HG02610 (cell line): Measurements from ENCODE around the gene PDE4D.
"Not testable (repeated sequence)": the region's sequence is repeated elsewhere in the genome, so short reads cannot be mapped to it uniquely, and the experiment has no call there.

ENCODE experiments used
- ATAC-seq: cut with Tn5 transposase; IDR thresholded peaks from one replicate; pipeline ENCODE4 v1.9.1; 2021; ENCODE audit warnings: mild to moderate bottlenecking, moderate library complexity; ENCODE audit not compliant: unreplicated experiment

PDE4D gene

DNA sequence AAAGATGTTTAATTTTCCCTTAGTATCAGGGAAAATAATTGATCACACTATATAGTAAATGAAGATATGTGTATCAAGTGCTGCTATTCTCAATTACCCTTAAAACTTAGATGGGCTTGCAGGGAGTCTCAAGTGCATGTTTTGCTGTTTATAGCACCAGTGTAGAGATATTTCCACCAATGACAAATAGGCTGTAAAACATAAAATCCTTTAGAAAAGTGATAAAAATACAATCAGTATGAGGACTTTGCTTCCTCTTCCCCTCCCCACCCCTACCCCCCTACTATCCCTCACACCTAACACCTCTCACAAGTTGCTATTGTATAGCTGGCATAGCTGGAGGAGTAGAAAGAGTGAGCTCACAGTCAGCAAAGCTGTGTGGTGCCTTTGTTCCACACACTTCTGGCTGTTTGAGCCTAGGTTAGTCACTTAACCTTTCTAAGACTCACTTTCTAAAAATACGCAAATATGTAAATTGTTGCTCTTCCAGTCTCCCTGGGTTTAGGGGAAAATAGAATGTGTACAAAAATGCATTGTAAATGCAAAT is 93.1 kb downstream of the PDE4D start:
- ATAC-seq, result peak; percentile 4

DNA sequence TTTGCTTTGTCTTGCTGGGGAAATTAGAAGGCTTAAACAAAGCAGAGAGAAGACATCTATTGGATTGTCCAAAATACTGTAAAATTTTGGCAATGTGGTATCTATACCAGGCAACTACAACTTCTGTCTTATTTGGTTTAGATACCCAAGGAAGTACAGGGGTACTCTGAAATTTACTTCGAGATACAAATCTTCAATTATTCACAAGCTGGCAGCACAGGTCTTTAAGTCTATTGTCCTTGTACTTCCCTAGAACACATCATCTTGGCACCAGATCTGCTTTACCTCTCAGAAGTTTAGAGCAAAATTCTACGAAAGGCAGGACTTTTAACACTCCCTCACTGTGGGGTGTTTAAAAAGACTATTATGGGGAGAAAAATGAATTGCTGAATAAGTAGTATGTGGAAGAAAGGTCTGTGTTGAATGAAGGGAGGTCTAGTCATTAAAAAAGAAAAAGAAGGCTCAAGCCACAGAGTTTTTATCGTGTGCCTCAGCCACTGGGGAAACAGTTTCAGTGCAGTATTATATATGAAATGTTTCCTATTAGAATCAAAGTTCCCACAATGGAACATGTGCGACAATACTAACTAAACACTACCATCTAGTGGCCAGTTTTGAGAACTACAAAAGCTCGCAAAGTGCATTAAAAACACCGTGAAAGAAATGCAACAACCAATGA is 93.7 kb downstream of the PDE4D start:
- peak; percentile 45 for ATAC-seq

DNA sequence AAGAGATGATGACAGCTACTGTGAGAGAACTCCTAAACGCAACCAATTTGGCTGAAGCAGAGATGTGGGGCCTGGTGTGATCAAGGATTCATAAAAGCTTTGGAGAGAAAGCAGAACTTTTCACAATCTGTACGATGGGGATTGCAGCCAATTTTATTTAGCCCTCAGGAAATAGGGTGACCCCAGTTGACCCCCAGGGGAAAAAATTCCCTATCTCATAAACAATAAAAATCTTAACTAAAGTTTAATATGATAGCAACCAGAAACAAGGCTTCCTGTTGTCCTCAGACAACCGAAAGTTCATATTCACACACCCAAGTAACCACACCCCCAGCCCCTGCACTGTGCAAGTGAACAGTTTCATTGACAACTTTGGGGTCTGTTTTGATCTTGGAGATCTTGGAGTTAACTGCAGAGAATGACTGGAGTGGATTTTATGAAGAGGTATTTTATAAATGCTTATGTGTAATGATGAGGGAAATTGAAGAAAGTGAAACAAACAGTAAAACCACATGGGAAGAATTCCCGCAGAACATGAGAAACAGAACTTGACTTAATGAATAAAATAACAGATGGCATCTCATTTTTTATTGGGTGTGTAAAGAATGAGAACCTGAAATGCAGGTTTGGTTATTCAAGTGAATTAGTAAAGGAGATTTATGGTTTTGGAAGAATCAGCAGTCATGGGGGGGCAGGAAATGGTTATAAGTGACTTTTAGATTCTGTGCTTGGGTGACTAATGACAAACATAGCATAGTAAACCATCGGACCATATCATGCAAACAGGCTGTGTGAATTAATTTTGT is 94.5 kb downstream of the PDE4D start:
- ATAC-seq, result peak; percentile 75

DNA sequence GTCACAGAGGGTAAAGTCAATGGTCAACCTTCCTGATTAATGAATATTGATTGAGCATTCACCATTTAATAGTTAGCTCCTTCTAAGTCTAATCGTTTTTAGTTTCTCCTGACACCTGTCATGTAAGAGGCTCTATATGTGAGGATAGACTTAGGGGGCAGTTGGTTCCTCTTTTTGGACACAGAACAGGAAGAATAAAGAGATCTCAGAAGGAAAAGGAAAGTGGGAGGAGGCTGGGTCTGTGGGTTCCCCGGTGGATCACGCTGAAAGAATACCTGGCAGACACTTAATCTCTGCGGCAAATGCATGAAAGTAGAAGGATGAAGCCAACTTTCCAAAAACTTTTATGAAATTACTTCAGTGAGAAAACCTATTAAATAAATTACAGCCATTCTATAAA is 98.4 kb downstream of the PDE4D start:
- no peak for ATAC-seq

DNA sequence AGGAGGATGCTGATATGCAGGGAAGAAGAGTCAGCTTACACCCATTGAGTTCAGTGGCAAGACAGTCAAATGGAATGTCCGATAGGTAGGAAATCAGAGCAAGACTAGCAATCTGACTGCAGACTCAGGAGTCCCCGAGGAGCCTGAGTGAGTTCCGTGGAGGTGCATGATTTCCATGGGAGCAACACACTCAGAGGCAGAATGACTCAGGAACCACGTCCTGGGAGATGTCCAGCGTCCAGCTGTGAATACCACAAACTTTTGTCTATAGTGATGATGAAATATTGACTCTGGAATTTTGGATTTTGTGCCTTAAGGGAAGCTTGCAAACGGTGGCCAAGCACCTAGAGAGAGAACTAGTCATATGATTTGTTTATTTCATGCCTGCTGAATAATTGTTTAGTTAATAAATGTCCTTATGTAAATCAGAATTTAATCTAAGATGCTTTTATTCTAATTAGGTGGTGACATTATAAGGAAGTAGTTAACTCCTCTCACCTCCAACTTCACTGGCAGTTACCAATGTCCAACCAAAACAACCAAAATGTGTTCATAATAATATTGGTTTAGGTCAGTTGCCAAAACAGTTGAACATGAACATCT is 100.4 kb downstream of the PDE4D start:
- ATAC-seq, result no peak

DNA sequence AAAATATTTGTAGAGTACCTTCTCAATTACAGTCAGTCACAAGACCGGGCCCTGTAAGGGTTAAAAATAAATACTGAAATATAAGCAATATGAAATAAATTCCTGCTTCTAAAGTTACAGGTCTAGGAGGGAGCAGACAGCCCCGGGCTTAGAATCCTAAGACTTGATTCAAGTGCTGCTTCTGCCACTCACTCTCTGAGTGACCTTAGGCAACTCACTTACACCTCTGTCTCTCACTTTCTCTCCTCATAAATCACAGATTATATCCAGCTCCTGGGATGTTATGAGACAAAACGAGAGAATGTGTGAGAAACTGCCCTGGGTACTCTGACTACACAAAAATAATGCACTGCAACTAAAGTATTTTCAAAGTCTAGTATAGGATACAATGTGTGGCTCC is 101.9 kb downstream of the PDE4D start:
- ATAC-seq, result no peak

DNA sequence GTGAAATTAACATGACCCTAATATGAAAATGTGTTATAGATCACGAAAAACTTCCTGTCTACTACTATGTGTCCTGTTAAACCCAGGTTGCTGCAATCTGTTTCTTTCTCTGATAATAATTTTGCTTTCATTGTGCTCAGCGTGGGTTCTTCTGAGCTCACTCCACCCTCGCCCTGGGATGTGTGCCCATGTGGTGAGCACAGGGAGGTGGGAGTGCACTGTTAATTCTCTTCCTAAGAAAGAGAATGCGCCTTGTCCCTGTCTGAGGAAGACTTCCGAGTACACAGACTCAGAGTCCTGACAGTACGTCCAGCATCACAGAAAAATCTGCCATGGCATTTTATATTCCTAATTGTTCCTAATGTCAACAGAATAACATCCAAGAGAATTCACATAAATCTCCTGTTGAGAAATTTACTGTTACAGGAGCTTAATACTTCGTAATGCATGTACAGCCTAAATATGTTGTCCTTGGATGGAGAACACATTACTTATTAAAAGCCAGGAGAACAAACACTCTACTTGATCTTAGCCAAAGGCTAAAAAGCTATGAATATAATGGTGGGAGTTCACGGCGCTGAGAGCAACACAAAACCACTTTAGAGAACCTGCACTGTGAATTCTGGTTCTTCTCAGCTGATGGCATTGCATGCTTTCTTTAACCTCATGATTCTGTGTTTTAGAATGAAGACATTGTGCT is 102.6 kb downstream of the PDE4D start:
- ATAC-seq, result no peak

DNA sequence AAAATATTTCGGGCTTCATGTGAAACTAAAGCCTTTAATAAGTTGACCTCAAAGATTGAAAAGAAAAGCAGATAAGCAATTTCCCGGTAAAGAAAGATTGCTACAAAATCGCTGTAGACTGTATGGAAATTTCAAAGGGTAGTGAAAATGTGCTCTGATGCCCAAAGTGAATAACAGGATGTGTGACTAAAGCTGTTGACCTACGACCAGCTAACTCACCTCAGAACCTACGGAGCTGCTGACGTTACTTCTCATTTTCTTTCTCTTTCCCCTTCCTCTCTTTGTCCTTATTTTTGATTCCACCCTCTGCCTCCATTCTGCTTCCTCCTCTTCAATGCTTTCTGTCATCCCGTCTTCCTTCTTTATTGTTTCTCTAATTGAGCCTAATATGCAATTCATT is 103.2 kb downstream of the PDE4D start:
- no peak for ATAC-seq

DNA sequence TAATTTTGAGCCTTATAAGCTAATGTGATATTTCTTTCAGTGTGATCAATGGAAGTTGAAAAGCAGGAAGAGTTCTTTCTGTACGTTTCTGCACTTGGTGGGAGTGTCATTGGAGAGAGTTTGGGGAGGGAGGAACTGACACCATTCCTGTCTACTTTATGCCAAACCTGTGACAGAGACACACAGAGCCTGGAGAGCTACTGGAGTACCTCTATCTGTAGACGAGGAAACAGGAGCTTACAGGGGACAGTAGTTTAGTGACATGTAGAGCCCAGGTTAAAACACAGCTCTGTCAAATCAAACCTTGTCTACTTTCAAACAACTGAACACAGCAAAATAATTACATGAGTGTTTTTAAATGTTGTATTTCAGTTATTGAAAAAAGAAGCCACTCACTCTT is 103.6 kb downstream of the PDE4D start:
- ATAC-seq, result no peak

DNA sequence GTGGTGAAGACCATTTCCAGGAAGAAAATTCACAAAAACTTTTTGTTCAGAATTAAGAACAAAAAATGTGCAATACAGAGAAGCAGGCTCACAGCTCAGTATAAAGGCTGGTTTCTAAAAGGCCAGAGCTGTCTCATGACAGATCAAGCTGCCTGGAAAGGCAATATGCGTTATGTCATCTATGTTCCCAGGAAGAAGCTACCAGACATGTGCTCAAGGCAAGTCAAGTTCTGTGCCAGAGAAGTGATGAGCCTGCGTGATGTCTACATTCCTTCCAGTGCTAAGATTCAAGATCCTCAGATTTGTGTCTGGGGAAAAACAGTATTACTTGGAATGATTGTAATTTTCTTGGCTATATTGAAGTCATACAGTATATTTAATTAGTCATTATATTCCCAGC is 104.3 kb downstream of the PDE4D start:
- no peak for ATAC-seq

DNA sequence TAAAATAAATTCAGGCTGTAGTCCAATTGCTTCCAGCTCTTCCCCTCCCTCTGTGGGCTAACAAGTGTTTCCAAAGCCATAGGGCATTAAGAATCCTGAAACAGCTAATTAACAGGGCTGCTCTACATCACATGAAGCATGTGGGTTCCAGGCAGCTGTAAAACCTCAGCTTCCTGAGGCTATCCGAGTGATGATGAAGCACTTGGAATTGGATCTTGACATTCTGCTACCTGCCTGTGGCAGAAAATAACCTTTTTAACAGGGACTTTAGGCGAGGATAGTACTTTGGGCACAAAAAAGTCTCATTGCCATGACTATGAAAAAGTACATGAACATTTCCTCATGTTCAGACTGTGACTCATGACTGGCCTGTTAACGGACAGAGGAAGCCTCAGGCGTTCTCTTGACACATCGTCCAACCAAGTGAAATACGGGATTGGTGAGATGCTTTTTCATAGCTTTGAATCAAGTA is 107.2 kb downstream of the PDE4D start:
- ATAC-seq, result no peak

DNA sequence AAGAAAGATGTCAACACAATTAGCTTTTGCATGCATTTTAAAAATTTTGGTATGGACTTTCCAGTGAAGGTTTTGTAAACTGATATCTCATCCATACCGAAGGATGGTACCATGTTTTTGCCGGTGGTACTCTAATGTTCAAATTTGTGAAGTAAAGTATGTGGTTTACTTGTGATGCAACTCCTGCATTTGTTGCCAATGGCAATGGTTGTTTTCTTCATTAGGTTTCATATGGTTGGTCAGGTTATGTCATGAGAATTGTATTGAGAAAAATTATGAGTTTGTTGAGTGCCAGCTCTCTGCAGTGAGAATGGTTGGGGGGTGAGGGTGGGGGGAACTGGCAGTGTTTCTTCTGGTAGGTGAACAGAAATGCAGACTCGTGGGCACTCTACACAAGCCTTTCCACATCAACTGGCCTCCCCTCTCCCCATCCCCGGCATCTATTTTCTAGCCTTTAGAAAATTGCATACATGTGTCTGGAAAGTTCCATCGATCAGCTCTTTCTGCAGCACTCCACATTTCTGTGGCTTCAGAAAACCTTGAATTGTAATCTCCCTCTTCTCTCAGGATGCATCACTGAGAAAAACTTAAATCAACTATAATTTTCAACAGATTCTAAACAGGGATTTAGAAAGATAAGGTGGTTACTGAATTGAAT is 107.7 kb downstream of the PDE4D start:
- ATAC-seq, result no peak

DNA sequence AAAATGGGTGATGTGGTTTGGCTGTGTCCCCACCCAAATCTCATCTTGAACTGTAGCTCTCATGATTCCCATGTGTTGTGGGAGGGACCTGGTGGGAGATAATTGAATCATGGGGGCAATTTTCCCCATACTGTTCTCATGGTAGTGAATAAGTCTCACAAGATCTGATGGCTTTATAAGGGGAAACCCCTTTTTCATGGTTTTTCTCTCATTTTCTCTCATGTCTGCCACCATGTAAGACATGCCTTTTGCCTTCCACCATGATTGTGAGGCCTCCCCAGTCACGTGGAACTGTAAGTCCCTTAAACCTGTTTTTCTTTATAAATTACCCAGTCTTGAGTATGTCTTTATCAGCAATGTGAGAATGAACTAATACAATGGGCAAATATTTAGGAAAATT is 108.8 kb downstream of the PDE4D start:
- not testable (repeated sequence) for ATAC-seq

DNA sequence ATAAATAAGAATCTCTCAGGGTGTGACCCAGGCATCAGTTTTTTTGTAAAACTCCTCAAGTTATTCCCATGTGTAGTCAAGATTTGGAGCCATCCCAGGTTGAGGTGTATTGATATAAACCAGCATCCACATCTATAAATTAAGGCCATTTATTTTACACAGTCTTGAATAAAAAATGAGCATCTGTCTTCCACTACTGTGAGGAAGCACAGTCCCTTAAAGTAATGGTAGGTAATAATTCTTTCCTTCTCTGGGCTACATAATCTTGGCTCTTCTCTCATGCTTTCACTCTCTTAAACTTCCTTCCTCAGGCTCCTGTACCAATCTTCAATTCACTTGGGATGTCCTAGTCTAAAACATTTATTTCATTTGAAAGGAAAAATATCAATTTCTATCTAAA is 110.3 kb downstream of the PDE4D start:
- ATAC-seq, result no peak

DNA sequence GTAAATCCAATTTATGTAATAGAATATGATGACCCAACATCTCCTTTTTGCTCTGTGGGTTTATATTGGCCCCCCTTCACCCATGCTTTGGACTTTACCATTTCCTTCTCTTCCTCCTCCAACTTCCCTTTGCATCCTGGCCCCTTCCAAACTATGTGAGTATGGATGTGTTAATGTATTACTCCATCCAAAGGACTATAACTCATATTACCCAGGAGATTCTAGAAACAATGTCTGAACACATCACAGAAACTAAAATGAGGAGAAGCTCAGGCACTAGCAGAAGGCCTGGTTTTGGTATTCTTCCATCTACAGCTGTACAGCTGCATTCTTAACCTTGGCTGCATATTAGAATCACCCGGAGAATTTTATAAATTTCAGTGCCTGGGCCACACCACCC is 110.7 kb downstream of the PDE4D start:
- ATAC-seq, result no peak

DNA sequence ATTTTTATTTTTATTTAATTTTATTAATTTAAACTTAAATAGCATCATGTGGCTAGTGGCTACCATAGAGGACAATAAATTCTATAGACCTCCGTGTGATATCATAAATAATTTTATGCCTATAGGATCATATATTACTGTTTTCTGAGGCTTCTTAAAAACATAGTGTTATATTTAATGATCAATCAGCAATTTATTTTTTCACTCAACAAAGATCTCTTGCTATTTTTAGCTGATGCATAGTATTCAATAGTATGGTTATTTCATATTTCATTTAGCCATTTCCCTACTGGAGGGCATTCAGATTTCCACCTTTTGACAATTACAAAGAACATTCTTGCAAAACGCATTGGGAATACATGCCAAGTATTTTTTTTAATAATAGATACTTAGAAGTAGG is 114.1 kb downstream of the PDE4D start:
- ATAC-seq, result no peak

DNA sequence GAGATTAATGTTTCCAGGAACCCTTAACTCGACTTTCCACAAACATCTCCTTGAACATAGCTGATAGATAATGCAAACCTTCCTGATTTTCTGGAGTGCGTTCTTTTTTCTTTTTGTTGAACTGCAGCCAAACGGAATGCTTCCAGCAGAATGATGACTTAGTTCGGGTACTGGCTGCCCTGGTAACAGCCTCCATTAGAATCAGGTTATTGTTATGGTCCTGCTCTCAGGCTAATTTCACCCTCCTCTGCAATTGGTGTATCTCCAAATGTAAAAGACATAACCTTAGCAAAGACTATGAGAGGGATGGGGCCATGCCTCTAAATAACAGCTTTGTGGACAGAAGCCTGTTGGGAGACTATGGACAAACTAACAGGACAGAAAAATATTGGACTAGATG is 116.5 kb downstream of the PDE4D start:
- no peak for ATAC-seq

DNA sequence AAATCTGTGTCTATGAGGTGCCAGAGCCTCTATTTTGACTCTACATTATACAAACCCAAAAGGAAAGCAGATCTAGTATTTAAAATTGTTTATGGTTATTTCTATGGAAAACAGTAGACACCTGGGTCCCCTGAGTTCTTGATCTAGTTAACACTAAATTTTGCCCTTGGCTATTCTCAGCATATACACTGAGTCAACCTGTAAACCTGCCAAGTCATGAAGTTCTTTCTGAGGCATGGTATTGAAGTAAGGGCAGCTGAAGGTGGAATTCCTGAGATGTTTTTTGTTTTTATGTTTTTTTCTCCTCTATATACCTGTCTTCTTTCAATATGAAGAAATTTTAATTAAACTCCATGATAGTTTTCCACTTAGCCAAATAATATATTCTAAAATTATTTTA is 120.2 kb downstream of the PDE4D start:
- no peak for ATAC-seq

DNA sequence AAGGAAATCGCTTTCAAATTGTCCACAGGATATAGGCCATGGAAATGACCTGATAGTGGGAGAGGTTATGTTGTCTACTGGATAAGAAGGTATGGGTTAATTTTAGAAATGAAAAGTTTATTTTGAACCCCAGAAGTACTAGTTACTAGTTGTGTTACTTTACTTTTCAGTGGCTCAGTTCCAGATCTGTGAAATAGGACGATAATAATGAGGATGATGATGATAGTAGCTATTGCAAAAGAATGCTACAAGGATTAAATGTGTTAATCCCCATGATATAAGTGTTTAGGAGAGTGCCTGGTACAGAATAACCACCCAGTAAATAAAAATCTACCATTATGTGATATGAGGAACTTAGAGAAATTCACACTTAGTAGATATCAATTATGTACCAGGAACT is 120.8 kb downstream of the PDE4D start:
- no peak for ATAC-seq

DNA sequence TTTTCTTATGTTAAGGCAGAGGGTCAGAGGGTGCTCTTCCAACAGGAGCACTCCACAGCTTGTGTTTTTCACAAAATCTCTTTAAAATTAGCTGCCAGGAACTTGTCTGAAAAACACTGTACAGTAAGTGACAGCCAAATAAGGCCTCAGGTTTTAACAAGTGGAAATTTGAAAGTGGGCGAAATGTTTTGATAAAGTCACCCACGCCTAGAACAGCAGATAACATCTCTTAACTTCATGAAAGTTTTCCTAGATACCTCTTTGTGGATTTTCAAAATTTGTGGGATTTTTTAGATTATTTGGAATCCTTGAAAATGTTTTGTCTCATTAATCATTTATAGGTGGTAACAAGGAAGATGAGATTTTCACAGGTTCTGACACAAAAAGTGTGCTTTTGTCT is 121.3 kb downstream of the PDE4D start:
- ATAC-seq, result no peak

DNA sequence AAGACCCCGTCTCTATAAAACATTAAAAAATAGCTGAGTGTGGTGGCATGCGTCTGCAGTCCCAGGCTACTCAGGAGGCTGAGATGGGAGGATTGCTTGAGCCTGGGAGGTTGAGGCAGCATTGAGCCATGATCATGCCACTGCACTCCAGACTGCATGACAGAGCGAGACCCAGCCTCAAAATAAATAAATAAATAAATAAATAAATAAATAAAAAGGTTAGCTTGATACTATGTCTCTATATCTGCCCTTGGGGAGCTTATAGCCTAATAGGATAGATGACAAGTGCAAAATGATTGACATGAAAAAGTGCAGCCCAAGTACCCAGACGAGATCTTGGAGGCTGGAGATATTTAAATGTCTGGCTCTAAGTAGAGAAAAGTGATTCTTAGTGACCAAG is 122.6 kb downstream of the PDE4D start:
- ATAC-seq, result no peak
